ENCODE data around the gene RAB27A. TPM values are rescaled to one million over a fixed set of nuclear protein-coding genes. Genes with fewer than 3 reads are reported as not detected.

Gene RAB27A
- total and polyA plus RNA-seq, 2 of the 8 experiments (the other 6 are each of a cell fraction or from before 2014, with no cell fraction given): 2.3 to 6.5 TPM

- DNase-seq (ENCODE audit: low read depth in 1 of 2, low spot score in 2 of 2) (no peak), FAIRE-seq (no peak)
- ChIA-PET POLR2A (ENCODE audit: partially characterized antibody) (no interaction called here), CTCF (ENCODE audit: partially characterized antibody) (no interaction called here)
- H3K23me2 ChIP-seq (ENCODE audit: low read depth, low read length): no peaks in the 10 kb centered on the region
- no peaks in the 10 kb centered on the region for H3K79me1 ChIP-seq (ENCODE audit: low read depth, low read length)
- H3K56ac ChIP-seq (replicated peaks; ENCODE audit: insufficient read length, low read depth, low read length): no peak overlapping the region
- H2BK12ac ChIP-seq (ENCODE audit: low read depth, low read length): no peak overlapping the region
- no peak overlapping the region for H3K18ac ChIP-seq (ENCODE audit: extremely low read depth, low read length)
- H2BK20ac ChIP-seq (ENCODE audit: low read length): no peak overlapping the region
- no peak overlapping the region for H3K4ac ChIP-seq (replicated peaks; ENCODE audit: insufficient read length, low read depth, low read length)
- WGBS, 2 experiments (ENCODE audit: extremely low coverage in 1 of 2, insufficient coverage in 1 of 2, insufficient read length in 1 of 2, insufficient replicate concordance in 2 of 2, low coverage in 1 of 2, low lambda C conversion rate in 2 of 2, missing lambda C conversion rate in 1 of 2): 100% methylated on average over 1 of the region's 1 CpG; no CpG with 5 or more reads in 1 of the 2 experiments
- no peak overlapping the region for H2AK5ac ChIP-seq (ENCODE audit: low read depth, low read length)
- no peak overlapping the region for H2BK15ac ChIP-seq (ENCODE audit: low read length)
- H4K8ac ChIP-seq (ENCODE audit: extremely low read depth, insufficient read depth, low read length): no peak overlapping the region
- no peak overlapping the region for H4K5ac ChIP-seq (ENCODE audit: insufficient read length, low read depth, low read length)
- no peak overlapping the region for H3K27ac ChIP-seq (ENCODE audit: low read depth, low read length)
- no peaks in the 10 kb centered on the region for H3K27me3 ChIP-seq (replicated peaks in 1 of 4; ENCODE audit: control insufficient read depth in 3 of 4, extremely low read depth in 1 of 4, insufficient read depth in 3 of 4, low read length in 3 of 4)
- no peak overlapping the region for H2BK120ac ChIP-seq (replicated peaks; ENCODE audit: low read depth, low read length)
- H3K79me2 ChIP-seq (ENCODE audit: control insufficient read depth in 1 of 2, insufficient read depth in 2 of 2, low read length in 2 of 2): no peaks in the 10 kb centered on the region
- no peaks in the 10 kb centered on the region for H3K36me3 ChIP-seq (ENCODE audit: control insufficient read depth in 2 of 4, insufficient read depth in 4 of 4, low read length in 3 of 4)
- no peak overlapping the region for H3K4me3 ChIP-seq (ENCODE audit: extremely low read depth in 1 of 4, insufficient read depth in 2 of 4, low read depth in 3 of 4, low read length in 4 of 4)
- H4K20me1 ChIP-seq (replicated peaks in 1 of 2; ENCODE audit: control insufficient read depth in 1 of 2, insufficient read depth in 2 of 2, low read length in 2 of 2): no peaks in the 10 kb centered on the region
- no peak overlapping the region for H2BK5ac ChIP-seq (ENCODE audit: low read depth, low read length)
- no peaks in the 10 kb centered on the region for H3K4me1 ChIP-seq (replicated peaks in 1 of 4; ENCODE audit: control insufficient read depth in 3 of 4, insufficient read depth in 4 of 4, low read length in 3 of 4)
- no peaks in the 10 kb centered on the region for H3K9me3 ChIP-seq (ENCODE audit: insufficient read depth in 2 of 2, low read depth in 1 of 2, low read length in 1 of 2)
- H3K4me2 ChIP-seq (ENCODE audit: insufficient read depth in 1 of 2, low read depth in 2 of 2, low read length in 2 of 2): no peak overlapping the region
- H3K23ac ChIP-seq (ENCODE audit: insufficient read length): no peak overlapping the region
- no peak overlapping the region for H4K91ac ChIP-seq (replicated peaks; ENCODE audit: insufficient read length, low read length)
- H3K14ac ChIP-seq (ENCODE audit: insufficient read length): no peak overlapping the region
- H2AFZ ChIP-seq (ENCODE audit: low read length): no peak overlapping the region
- H3K9ac ChIP-seq (replicated peaks in 1 of 4; ENCODE audit: extremely low read depth in 1 of 4, low read depth in 3 of 4, low read length in 3 of 4): no peak overlapping the region
- TF ChIP-seq RNF2 (IDR thresholded peaks at IDR 0.05; ENCODE audit: borderline replicate concordance, low read depth, low read length, missing control alignments, poor library complexity, severe bottlenecking) (no peak), CTCF (IDR thresholded peaks at IDR 0.05; ENCODE audit: control extremely low read depth in 1 of 3, insufficient read depth in 1 of 3, low read depth in 1 of 3, low read length in 3 of 3) (no peak), KDM4A (IDR thresholded peaks at IDR 0.05; ENCODE audit: low read depth, low read length, severe bottlenecking) (no peak), CHD1 (IDR thresholded peaks at IDR 0.05; ENCODE audit: low read depth, low read length) (no peak), SAP30 (IDR thresholded peaks at IDR 0.05; ENCODE audit: insufficient read depth, insufficient replicate concordance, low read length) (no peak), NANOG (IDR thresholded peaks at IDR 0.05; ENCODE audit: insufficient read depth, low read depth, low read length, poor library complexity, severe bottlenecking) (no peak), SRF (IDR thresholded peaks at IDR 0.05; ENCODE audit: low read depth, low read length) (no peak), FOSL1 (IDR thresholded peaks at IDR 0.05; ENCODE audit: insufficient read depth, low read depth, low read length) (no peak), MAFK (IDR thresholded peaks at IDR 0.05; ENCODE audit: low read depth, low read length) (no peak), SP1 (IDR thresholded peaks at IDR 0.05; ENCODE audit: low read depth, low read length) (no peak), TCF12 (IDR thresholded peaks at IDR 0.05; ENCODE audit: low read depth, low read length) (no peak), TEAD4 (IDR thresholded peaks at IDR 0.05; ENCODE audit: low read depth, low read length) (no peak), KDM5A (IDR thresholded peaks at IDR 0.05; ENCODE audit: low read length) (no peak)
These were observed 54.9 kb downstream of the RAB27A start for GRCh38 chr15:55234800-55235104.
